H1 (cell line): ENCODE data around the gene DYSF. TPM values are rescaled to one million over a fixed set of nuclear protein-coding genes. Genes with fewer than 3 reads are reported as not detected.

Experiments
- POLR2AphosphoS5 ChIP-seq: IDR thresholded peaks from 2 replicates; pipeline ENCODE4 v1.6.1; 2011; ENCODE audit warnings: low read depth, low read length
- RAD21 ChIP-seq, 2 experiments: IDR thresholded peaks in 1 of 2; conservative IDR thresholded peaks in 1 of 2; 2 replicates each; pipeline ENCODE4 v1.6.1; 2011; ENCODE audit warnings: low read depth in 2 of 2, low read length in 2 of 2, improper control_type of control experiment in 1 of 2, inconsistent platforms in 1 of 2, mild to moderate bottlenecking in 1 of 2, moderate library complexity in 1 of 2
- RBBP5 ChIP-seq: IDR thresholded peaks from 2 replicates; pipeline ENCODE4 v1.7.1; 2012; ENCODE audit warnings: low read depth, mild to moderate bottlenecking, inconsistent platforms, low read length, moderate library complexity, borderline replicate concordance
- TAF7 ChIP-seq: optimal IDR thresholded peaks from 2 replicates; pipeline ENCODE3; 2011; ENCODE audit warnings: low read depth, mild to moderate bottlenecking, inconsistent platforms, low read length, moderate library complexity, borderline replicate concordance
- TCF12 ChIP-seq: IDR thresholded peaks from 2 replicates; pipeline ENCODE4 v1.6.1; 2011; ENCODE audit warnings: low read depth, mild to moderate bottlenecking, low read length
- ZNF274 ChIP-seq: IDR thresholded peaks from 2 replicates; pipeline ENCODE4 v1.7.0; 2012; ENCODE audit warnings: low read length, borderline replicate concordance; ENCODE audit errors: extremely low read depth
- polyA plus RNA-seq, 7 experiments: library from polyadenylated mRNA; depleted of rRNA in 3 of 7; stranded (reverse) in 5 of 7; unstranded in 2 of 7; fragments of >200 nt in 5 of 7; fragments of 200-250 nt in 2 of 7; gene quantifications; 1 replicate in 5 of 7; 2 replicates in 1 of 7; 4 replicates in 1 of 7; pipeline versions ENCODE4 v1.2.1 to v1.2.3, GENCODE V29; 2011 to 2013; ENCODE audit warnings: missing spikeins in 2 of 7, mixed read lengths in 2 of 7
- total RNA-seq: library from RNA; stranded (reverse); fragmentation: NEBNext Ultra II Directional; extraction: Animal tissue kit (Norgen Biotek cat#: 25700); gene quantifications from 2 replicates; pipeline ENCODE4 v1.2.1, GENCODE V29; 2021

The DYSF gene
- total and polyA plus RNA-seq, 2 of the 8 experiments (the other 6 are each of a cell fraction or from before 2014, with no cell fraction given), result 5.8 to 7.1 TPM

DNA sequence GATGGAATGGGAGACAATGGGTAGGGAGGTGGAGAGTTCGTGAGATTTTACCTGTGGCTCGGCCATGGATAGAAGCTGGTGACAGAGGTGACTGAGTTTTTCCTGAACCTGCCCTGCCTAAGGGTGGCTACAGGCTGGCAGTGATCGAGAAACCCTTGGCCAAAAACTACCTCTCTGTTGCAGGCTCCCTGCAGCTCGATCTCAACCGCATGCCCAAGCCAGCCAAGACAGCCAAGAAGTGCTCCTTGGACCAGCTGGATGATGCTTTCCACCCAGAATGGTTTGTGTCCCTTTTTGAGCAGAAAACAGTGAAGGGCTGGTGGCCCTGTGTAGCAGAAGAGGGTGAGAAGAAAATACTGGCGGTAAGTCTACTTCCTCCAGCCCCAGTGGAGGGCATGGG, 225.5 kb downstream of the DYSF start (continued):
- TF ChIP-seq TCF12 (no peak), POLR2AphosphoS5 (no peak), TAF7 (no peak), RBBP5 (no peak), ZNF274 (no peak), RAD21 (IDR thresholded peaks at IDR 0.05 in 1 of 2, conservative IDR thresholded peaks at IDR 0.05 in 1 of 2; ENCODE audit: low read depth in 2 of 2, low read length in 2 of 2) (no peak)
